HG03135 (cell line): Measurements from ENCODE around the gene NAA50.
A peak's percentile ranks its signal among the peaks of the same experiment; 100 is the strongest.

ENCODE experiments used
- ATAC-seq: cut with Tn5 transposase; IDR thresholded peaks from one replicate; pipeline ENCODE4 v1.9.1; 2021; ENCODE audit warnings: mild to moderate bottlenecking, moderate library complexity; ENCODE audit not compliant: unreplicated experiment

The NAA50 gene

GRCh38 chr3:113743006-113743630, 2.9 kb downstream of the NAA50 start:
- ATAC-seq, result no peak

- no peak for ATAC-seq
Observed at GRCh38 chr3:113741620-113742019, 4.4 kb downstream of the NAA50 start.

GRCh38 chr3:113741086-113741485, 5.0 kb downstream of the NAA50 start:
- ATAC-seq, result no peak

GRCh38 chr3:113736548-113737089, 9.4 kb downstream of the NAA50 start:
- peak; percentile 43 for ATAC-seq

- ATAC-seq, result no peak
Observed at GRCh38 chr3:113731694-113732093, 14.4 kb downstream of the NAA50 start.

GRCh38 chr3:113730550-113730949, 15.5 kb downstream of the NAA50 start:
- ATAC-seq, result no peak

GRCh38 chr3:113728661-113729060, 17.4 kb downstream of the NAA50 start:
- no peak for ATAC-seq

- ATAC-seq, result no peak
Observed at GRCh38 chr3:113721636-113722035, 24.4 kb downstream of the NAA50 start.

GRCh38 chr3:113719758-113720157, 26.3 kb downstream of the NAA50 start:
- ATAC-seq, result no peak

- ATAC-seq, result no peak
Observed at GRCh38 chr3:113719294-113719693, 26.8 kb downstream of the NAA50 start.

- ATAC-seq, result no peak
Observed at GRCh38 chr3:113717818-113718217, 28.2 kb downstream of the NAA50 start.

GRCh38 chr3:113717308-113717707, 28.7 kb downstream of the NAA50 start:
- ATAC-seq, result no peak

GRCh38 chr3:113714702-113715101, 31.3 kb downstream of the NAA50 start:
- no peak for ATAC-seq

GRCh38 chr3:113712129-113712528, 33.9 kb downstream of the NAA50 start:
- no peak for ATAC-seq

GRCh38 chr3:113707835-113708234, 38.2 kb downstream of the NAA50 start:
- ATAC-seq, result no peak

- no peak for ATAC-seq
Observed at GRCh38 chr3:113698956-113699355, 47.1 kb downstream of the NAA50 start.

GRCh38 chr3:113698213-113698742, 47.8 kb downstream of the NAA50 start:
- no peak for ATAC-seq

GRCh38 chr3:113697500-113698090, 48.5 kb downstream of the NAA50 start:
- ATAC-seq, result no peak

GRCh38 chr3:113696658-113697499, 49.2 kb downstream of the NAA50 start:
- ATAC-seq, result peak; percentile 94

GRCh38 chr3:113695786-113696645, 50.0 kb downstream of the NAA50 start, which contains the start of gene USF3:
Gene USF3 (minus strand): TSS chr3:113696642. CDS start chr3:113674878, 21,764 bp downstream.
- ATAC-seq, result peak; percentile 55
